ENCODE measurements around the gene OOEP. TPM values are rescaled to one million over a fixed set of nuclear protein-coding genes. Genes with fewer than 3 reads are reported as not detected.

The OOEP gene
- total RNA-seq, 3 donors from 2014 or later (not counting 1 experiment from before 2014, with no cell fraction given): 0.35 to 1.1 TPM; not detected in 1

GRCh38 chr6:73348550-73349204 lies 21.0 kb downstream of the OOEP start:
- H3K4me3 Mint-ChIP-seq: no peak overlapping the region
- no peak for TF ChIP-seq CTCF (IDR thresholded peaks at IDR 0.05)
- Histone ChIP-seq H3K36me3 (ENCODE audit: control insufficient read depth, insufficient read depth, low read length) (no peaks in the 10 kb centered on the region), H3K9me3 (ENCODE audit: control insufficient read depth, insufficient read depth, low read length) (no peaks in the 10 kb centered on the region), H3K27ac (ENCODE audit: low read length) (no peak overlapping the region), H3K4me3 (ENCODE audit: low read length) (no peak overlapping the region), H3K27me3 (ENCODE audit: control insufficient read depth, insufficient read depth, low read length) (peaks cover 18% of the 10 kb centered on the region), H3K4me1 (ENCODE audit: control insufficient read depth, insufficient read depth, low read length) (peaks cover 3% of the 10 kb centered on the region)
- WGBS (ENCODE audit: insufficient coverage): 44% methylated on average over 31 of the region's 33 CpGs
- no peak overlapping the region for H3K27ac Mint-ChIP-seq
- no peak for DNase-seq
- no peaks in the 10 kb centered on the region for H3K36me3 Mint-ChIP-seq
- H3K27me3 Mint-ChIP-seq (ENCODE audit: low read depth in 2 of 2): peaks cover 15 to 31% of the 10 kb centered on the region in 2 donors
- no peak for ATAC-seq
- H3K9me3 Mint-ChIP-seq: no peaks in the 10 kb centered on the region
- H3K4me1 Mint-ChIP-seq: peaks cover 6 to 7% of the 10 kb centered on the region in 2 donors
- intact Hi-C loops (cut with micrococcal nuclease): no loop called here

- no peaks in the 10 kb centered on the region for H3K4me1 Mint-ChIP-seq
- TF ChIP-seq CTCF (IDR thresholded peaks at IDR 0.05): no peak
- Histone ChIP-seq H3K27me3 (ENCODE audit: control insufficient read depth, insufficient read depth, low read length) (peaks cover 3% of the 10 kb centered on the region), H3K27ac (ENCODE audit: low read length) (no peak overlapping the region), H3K4me1 (ENCODE audit: control insufficient read depth, insufficient read depth, low read length) (no peaks in the 10 kb centered on the region), H3K36me3 (ENCODE audit: control insufficient read depth, insufficient read depth, low read length) (no peaks in the 10 kb centered on the region), H3K9me3 (ENCODE audit: control insufficient read depth, insufficient read depth, low read length) (no peaks in the 10 kb centered on the region), H3K4me3 (ENCODE audit: low read length) (no peak overlapping the region)
- ATAC-seq (no peak), DNase-seq (no peak)
- no peak overlapping the region for H3K4me3 Mint-ChIP-seq
- no peaks in the 10 kb centered on the region for H3K36me3 Mint-ChIP-seq
- no peaks in the 10 kb centered on the region for H3K9me3 Mint-ChIP-seq
- intact Hi-C loops (cut with micrococcal nuclease): no loop called here
- H3K27ac Mint-ChIP-seq: no peak overlapping the region
- peaks cover 0 to 9% of the 10 kb centered on the region in 2 donors for H3K27me3 Mint-ChIP-seq (ENCODE audit: low read depth in 2 of 2)
Observed at GRCh38 chr6:73343164-73343563, 26.5 kb downstream of the OOEP start.

- Mint-ChIP-seq H3K36me3 (no peaks in the 10 kb centered on the region), H3K4me1 (no peaks in the 10 kb centered on the region), H3K9me3 (no peaks in the 10 kb centered on the region), H3K27ac (no peak overlapping the region), H3K4me3 (no peak overlapping the region), H3K27me3 (ENCODE audit: low read depth in 2 of 2) (peaks cover 0 to 6% of the 10 kb centered on the region in 2 donors)
- Histone ChIP-seq H3K27ac (ENCODE audit: low read length) (no peak overlapping the region), H3K9me3 (ENCODE audit: control insufficient read depth, insufficient read depth, low read length) (no peaks in the 10 kb centered on the region), H3K27me3 (ENCODE audit: control insufficient read depth, insufficient read depth, low read length) (no peaks in the 10 kb centered on the region), H3K36me3 (ENCODE audit: control insufficient read depth, insufficient read depth, low read length) (no peaks in the 10 kb centered on the region), H3K4me3 (ENCODE audit: low read length) (no peak overlapping the region), H3K4me1 (ENCODE audit: control insufficient read depth, insufficient read depth, low read length) (no peaks in the 10 kb centered on the region)
- DNase-seq (no peak), ATAC-seq (no peak)
- no peak for TF ChIP-seq CTCF (IDR thresholded peaks at IDR 0.05)
- WGBS (ENCODE audit: insufficient coverage): 89% methylated on average over 2 of the region's 5 CpGs
- intact Hi-C loops (cut with micrococcal nuclease): no loop called here
Observed at GRCh38 chr6:73342174-73342573, 27.5 kb downstream of the OOEP start.

GRCh38 chr6:73341335-73341734 lies 28.4 kb downstream of the OOEP start:
- ATAC-seq (no peak), DNase-seq (no peak)
- TF ChIP-seq CTCF (IDR thresholded peaks at IDR 0.05): no peak
- Histone ChIP-seq H3K27me3 (ENCODE audit: control insufficient read depth, insufficient read depth, low read length) (no peaks in the 10 kb centered on the region), H3K9me3 (ENCODE audit: control insufficient read depth, insufficient read depth, low read length) (no peaks in the 10 kb centered on the region), H3K4me3 (ENCODE audit: low read length) (no peak overlapping the region), H3K36me3 (ENCODE audit: control insufficient read depth, insufficient read depth, low read length) (no peaks in the 10 kb centered on the region), H3K4me1 (ENCODE audit: control insufficient read depth, insufficient read depth, low read length) (no peaks in the 10 kb centered on the region), H3K27ac (ENCODE audit: low read length) (no peak overlapping the region)
- Mint-ChIP-seq H3K4me3 (no peak overlapping the region), H3K27me3 (ENCODE audit: low read depth in 2 of 2) (no peaks in the 10 kb centered on the region), H3K4me1 (no peaks in the 10 kb centered on the region), H3K27ac (no peak overlapping the region), H3K36me3 (no peaks in the 10 kb centered on the region), H3K9me3 (no peaks in the 10 kb centered on the region)
- 71% methylated on average over 1 of the region's 1 CpG for WGBS (ENCODE audit: insufficient coverage)
- intact Hi-C loops (cut with micrococcal nuclease): no loop called here
